HepG2 (cell line): ENCODE measurements around the gene MICAL3. TPM values are rescaled to one million over a fixed set of nuclear protein-coding genes. Genes with fewer than 3 reads are reported as not detected.

ENCODE experiments used
- ATAC-seq: fragments of 200-7000 bp; cut with Tn5 transposase; 3 replicates; pipeline ENCODE4 v1.9.1; 2020; ENCODE audit warnings: mild to moderate bottlenecking, moderate library complexity
- BruUV-seq: library from RNA; stranded (reverse); fragments of 400-500 nt; replicated peaks from 2 replicates; lab custom pipeline; 2021; lab: Mats Ljungman, UMichigan
- CTCF ChIA-PET: fragments of 300-600 bp; formaldehyde crosslinking; extraction: SDS; loops from one replicate; lab custom pipeline; 2021; ENCODE audit warnings: low total read pairs, inconsistent platforms, low intra/inter-chr PET ratio; lab: Yijun Ruan, JAX
- POLR2A ChIA-PET: fragments of 350-600 bp; sonication (Branson Sonifier 250); formaldehyde crosslinking; loops from one replicate; lab custom pipeline; 2020; ENCODE audit warnings: antibody characterized with exemption, inconsistent platforms; lab: Yijun Ruan, JAX
- DNase-seq: peaks from one replicate; pipeline ENCODE4 v3.0.0-alpha.2; 2015; ENCODE audit warnings: low spot score
- FAIRE-seq: peaks from 3 replicates; lab custom pipeline; 2011; peaks lifted over from hg19 to GRCh38; lab: Jason Lieb, UNC
- H2AFZ ChIP-seq: one replicate; pipeline ENCODE4 v1.6.1; 2011; ENCODE audit warnings: low read length, inconsistent platforms
- H3K27ac ChIP-seq: fragments of 300-600 bp; 3 replicates; pipeline ENCODE4 v1.8.0; 2011; ENCODE audit warnings: mixed run types, mild to moderate bottlenecking, mixed read lengths, low read length, inconsistent platforms; ENCODE audit not compliant: insufficient read depth; ENCODE audit errors: extremely low read length
- H3K27me3 ChIP-seq, 2 experiments: fragments of 200-600 bp in 1 of 2; 2 replicates in 1 of 2; 3 replicates in 1 of 2; pipeline versions ENCODE4 v1.6.0 to v1.8.0; 2011; ENCODE audit warnings: low read length in 2 of 2, mild to moderate bottlenecking in 2 of 2, moderate library complexity in 2 of 2, inconsistent platforms in 1 of 2; ENCODE audit not compliant: insufficient read depth in 2 of 2, control insufficient read depth in 1 of 2
- H3K36me3 ChIP-seq, 2 experiments: fragments of 200-600 bp in 1 of 2; replicated peaks in 1 of 2; 2 replicates in 1 of 2; 3 replicates in 1 of 2; pipeline versions ENCODE4 v1.5.1 to v1.8.0; 2011; ENCODE audit warnings: low read length in 2 of 2, inconsistent platforms in 1 of 2; ENCODE audit not compliant: insufficient read depth in 2 of 2, control insufficient read depth in 1 of 2
- H3K4me1 ChIP-seq: 2 replicates; pipeline ENCODE4 v1.5.1; 2012; ENCODE audit warnings: low read length, inconsistent platforms; ENCODE audit not compliant: insufficient read depth
- H3K4me2 ChIP-seq: 2 replicates; pipeline ENCODE4 v1.6.0; 2011; ENCODE audit warnings: low read depth, low read length, inconsistent platforms
- H3K4me3 ChIP-seq, 3 experiments: fragments of 200-600 bp in 1 of 3; sonication (generic), shearing (Covaris generic) in 1 of 3; replicated peaks in 1 of 3; 2 replicates each; pipeline ENCODE4 v1.5.1; 2011 to 2016; ENCODE audit warnings: low read length in 3 of 3, inconsistent platforms in 2 of 3, low read depth in 2 of 3, mild to moderate bottlenecking in 2 of 3, control low read depth in 1 of 3, mixed read lengths in 1 of 3; ENCODE audit not compliant: insufficient read depth in 1 of 3
- H3K79me2 ChIP-seq: one replicate; pipeline ENCODE4 v1.6.1; 2011; ENCODE audit warnings: low read length, inconsistent platforms; ENCODE audit not compliant: insufficient read depth
- H3K9ac ChIP-seq: 2 replicates; pipeline ENCODE4 v1.6.0; 2011; ENCODE audit warnings: mild to moderate bottlenecking, low read depth, low read length, inconsistent platforms; ENCODE audit not compliant: insufficient read depth
- H3K9me3 ChIP-seq: 2 replicates; pipeline ENCODE4 v1.5.1; 2012; ENCODE audit warnings: mild to moderate bottlenecking, low read length
- H4K20me1 ChIP-seq: 2 replicates; pipeline ENCODE4 v1.6.0; 2011; ENCODE audit warnings: inconsistent platforms, mild to moderate bottlenecking, low read length, moderate library complexity; ENCODE audit not compliant: insufficient read depth
- NFYC ChIP-seq: IDR thresholded peaks from 2 replicates; pipeline ENCODE4 v1.6.1; 2016; ENCODE audit warnings: missing genetic modification reagents, missing compliant biosample characterization
- PCBP1 ChIP-seq: fragments of 200-400 bp; formaldehyde crosslinking; IDR thresholded peaks from 2 replicates; pipeline ENCODE4 v1.6.1; 2017; ENCODE audit warnings: mild to moderate bottlenecking, low read depth, low read length, borderline replicate concordance
- PHF5A ChIP-seq: IDR thresholded peaks from one replicate; pipeline ENCODE4 v1.6.1; 2018; ENCODE audit warnings: low read depth, missing genetic modification reagents; ENCODE audit not compliant: unreplicated experiment
- REXO4 ChIP-seq: sonication (generic); formaldehyde crosslinking; IDR thresholded peaks from 2 replicates; pipeline ENCODE4 v1.8.0; 2022; ENCODE audit warnings: missing genetic modification reagents, mild to moderate bottlenecking, borderline replicate concordance
- SMAD3 ChIP-seq: sonication (generic); formaldehyde crosslinking; IDR thresholded peaks from 2 replicates; pipeline ENCODE4 v1.4.0; 2020; ENCODE audit warnings: missing genetic modification reagents
- SRF ChIP-seq: IDR thresholded peaks from 2 replicates; pipeline ENCODE4 v1.6.1; 2011; ENCODE audit warnings: mild to moderate bottlenecking, low read depth, low read length, moderate library complexity
- TAF15 ChIP-seq: fragments of 200-400 bp; formaldehyde crosslinking; IDR thresholded peaks from one replicate; pipeline ENCODE4 v1.6.1; 2018; ENCODE audit warnings: mild to moderate bottlenecking, low read depth, low read length; ENCODE audit not compliant: poor library complexity, severe bottlenecking
- UBTF ChIP-seq: sonication (generic); formaldehyde crosslinking; IDR thresholded peaks from 2 replicates; pipeline ENCODE4 v1.4.0; 2020; ENCODE audit warnings: mild to moderate bottlenecking, missing genetic modification reagents
- ZNF143 ChIP-seq: sonication (generic); formaldehyde crosslinking; IDR thresholded peaks from 2 replicates; pipeline ENCODE4 v1.4.0; 2020; ENCODE audit warnings: missing genetic modification reagents
- ZNF317 ChIP-seq: sonication (generic); formaldehyde crosslinking; IDR thresholded peaks from 2 replicates; pipeline ENCODE4 v1.5.0; 2020; ENCODE audit warnings: mild to moderate bottlenecking, missing genetic modification reagents
- ZNF530 ChIP-seq: sonication (generic); formaldehyde crosslinking; IDR thresholded peaks from 2 replicates; pipeline ENCODE4 v1.5.0; 2020; ENCODE audit warnings: low read depth, mild to moderate bottlenecking, missing genetic modification reagents
- ZNF629 ChIP-seq: sonication (generic); formaldehyde crosslinking; conservative IDR thresholded peaks from 2 replicates; pipeline ENCODE4 v1.5.0; 2020; ENCODE audit warnings: missing genetic modification reagents
- WGBS: methylation state at CpG from one replicate; pipeline ENCODE4 v1.1.6; 2017; ENCODE audit warnings: low lambda C conversion rate; 5-methylcytosine and 5-hydroxymethylcytosine counted together
- in situ Hi-C: cut with HindIII; loops from 2 replicates; pipeline ENCODE4 v1.10.0; 2017; ENCODE audit warnings: low pct_unique_long_range_greater_than_20kb; ENCODE audit not compliant: extremely low pct_ligation_motif_present
- intact Hi-C: fragments of 100-400 bp; cut with micrococcal nuclease; formaldehyde crosslinking; loops from one replicate; pipeline ENCODE4 v1.10.0; 2022; ENCODE audit not compliant: unreplicated experiment
- polyA plus RNA-seq, 8 experiments: library from polyadenylated mRNA; depleted of rRNA in 3 of 8; stranded (reverse) in 7 of 8; unstranded in 1 of 8; fragments of >200 nt; fragmentation: Illumina TruSeq in 4 of 8; extraction: Trizol in 4 of 8; gene quantifications; 2 replicates each; pipeline versions ENCODE4 v1.2.1 to v1.2.3, GENCODE V29; 2011 to 2016; ENCODE audit warnings: low read depth in 4 of 8, missing spikeins in 1 of 8, mixed read lengths in 1 of 8; ENCODE audit not compliant: insufficient read depth in 1 of 8
- total RNA-seq, 5 experiments: library from RNA; depleted of rRNA; stranded (reverse); fragments of >200 nt; fragmentation: Illumina TruSeq; extraction: Trizol; gene quantifications; 2 replicates each; pipeline ENCODE4 v1.2.3, GENCODE V29; 2016; ENCODE audit warnings: low read depth in 1 of 5

Gene MICAL3
- total and polyA plus RNA-seq, 2 of the 13 experiments (the other 11 are each of a cell fraction or from before 2014, with no cell fraction given): 5.3 to 12.5 TPM

- intact Hi-C loops: no loop called here
- Histone ChIP-seq H3K27me3 (no peaks in the 10 kb centered on the region), H3K27ac (no peak overlapping the region), H3K36me3 (no peaks in the 10 kb centered on the region), H3K9me3 (no peaks in the 10 kb centered on the region), H3K4me2 (peak overlapping the region; percentile 73), H2AFZ (peak overlapping the region; percentile 73), H3K4me1 (peaks cover 74% of the 10 kb centered on the region), H3K79me2 (no peaks in the 10 kb centered on the region), H3K9ac (0 out of 2 replicates have a peak overlapping the region, but pooled peaks have one; percentile 9), H3K4me3 (peak overlapping the region in 2 of 3 experiments; percentile 3 to 45; a peak in 3 of 6 replicates), H4K20me1 (no peaks in the 10 kb centered on the region)
- TSS peak; percentile 76 for BruUV-seq
- peak; percentile 93 for TF ChIP-seq ZNF629 (CRISPR knock-in tag)
- no peak for TF ChIP-seq PCBP1
- TF ChIP-seq SMAD3 (CRISPR knock-in tag): no peak
- TF ChIP-seq PHF5A (CRISPR knock-in tag): no peak
- TF ChIP-seq TAF15: no peak
- no peak for TF ChIP-seq NFYC (CRISPR knock-in tag)
- peak; percentile 51; the same call in 1 of the 2 replicates for TF ChIP-seq ZNF143 (CRISPR knock-in tag)
- TF ChIP-seq REXO4 (CRISPR knock-in tag): no peak
- peak; percentile 96 for TF ChIP-seq ZNF317 (CRISPR knock-in tag)
- 0 out of 2 replicates have a peak, but pooled peaks have one; percentile 9 for TF ChIP-seq UBTF (CRISPR knock-in tag)
- TF ChIP-seq SRF: peak; percentile 89
- no peak for TF ChIP-seq ZNF530
- ChIA-PET CTCF (no interaction called here), POLR2A (interaction anchor here (1.5 to 2.2 kb wide), 4 partner anchors 9 to 33 kb away, joined by 3 to 16 read pairs (median 10); partner anchors contain the start of gene PEX26)
- WGBS: 10% methylated on average over 3 of the region's 3 CpGs
- FAIRE-seq (no peak), ATAC-seq (peak; percentile 37), DNase-seq (peak; percentile 55)
- in situ Hi-C loops: no loop called here
Observed at GRCh38 chr22:18068381-18068988, 44.1 kb upstream of the MICAL3 start.
